NCI-H2171 treated with DMSO at 0.1 percent for 48 hours (cell line): ENCODE measurements around the gene TCF7.

ENCODE experiments used
- DNase-seq: peaks from one replicate; lab custom pipeline; 2025; lab: John Stamatoyannopoulos, UW

TCF7 gene

GRCh38 chr5:134177369-134178095 is 63.1 kb downstream of the TCF7 start:
- no peak for DNase-seq

- no peak for DNase-seq
Measured at GRCh38 chr5:134178096-134178419, 63.6 kb downstream of the TCF7 start.

- no peak for DNase-seq
Measured at GRCh38 chr5:134183481-134183880, 69.0 kb downstream of the TCF7 start.

DNA sequence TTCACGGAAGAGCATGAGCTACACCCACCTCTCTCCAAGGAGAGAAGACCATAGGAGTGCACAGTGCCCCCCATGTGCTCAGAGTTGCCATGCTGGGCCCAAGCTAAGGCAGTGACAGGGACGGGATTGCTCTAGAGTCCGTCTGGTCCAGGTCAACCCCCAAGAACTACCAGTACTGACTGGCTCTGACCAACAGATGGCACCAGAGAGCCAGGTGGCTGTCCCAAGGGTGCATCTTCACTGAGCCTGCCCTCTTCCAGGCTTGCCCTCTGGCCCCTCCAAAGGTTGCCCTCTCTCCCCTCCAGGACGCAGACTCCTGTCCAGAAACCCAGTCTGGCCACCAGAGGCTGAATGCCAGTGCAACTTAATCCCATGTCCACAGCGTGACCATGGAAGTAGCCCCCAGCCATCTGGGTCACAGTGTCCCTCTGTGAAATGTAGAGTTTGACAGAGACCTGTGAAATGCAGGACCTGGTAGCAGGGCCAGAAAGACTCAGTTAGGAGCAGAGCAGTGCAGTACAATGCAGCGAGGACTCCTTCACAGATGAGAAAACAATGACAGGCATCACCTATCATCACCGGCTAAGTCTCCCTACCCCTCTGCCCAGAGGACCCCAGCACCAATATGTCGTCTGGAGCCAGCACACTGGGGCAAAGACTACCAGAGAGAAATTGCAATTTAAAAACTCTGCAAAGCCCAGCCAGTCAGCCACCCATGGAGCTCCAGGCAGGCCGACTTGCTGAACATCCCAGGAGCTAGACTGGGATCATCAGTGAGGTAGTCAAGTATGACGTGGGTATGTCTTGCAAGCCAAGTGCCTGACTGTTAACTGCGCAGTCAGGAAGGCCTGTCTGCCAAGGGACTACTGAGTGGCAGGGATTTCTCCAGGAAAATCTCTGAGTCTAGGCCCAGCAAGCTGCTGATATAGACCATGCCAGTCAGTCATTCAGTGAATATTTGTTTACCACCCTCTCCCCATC is 70.0 kb downstream of the TCF7 start:
- peak; percentile 32 for DNase-seq

- no peak for DNase-seq
Measured at GRCh38 chr5:134188092-134188491, 73.6 kb downstream of the TCF7 start.

DNA sequence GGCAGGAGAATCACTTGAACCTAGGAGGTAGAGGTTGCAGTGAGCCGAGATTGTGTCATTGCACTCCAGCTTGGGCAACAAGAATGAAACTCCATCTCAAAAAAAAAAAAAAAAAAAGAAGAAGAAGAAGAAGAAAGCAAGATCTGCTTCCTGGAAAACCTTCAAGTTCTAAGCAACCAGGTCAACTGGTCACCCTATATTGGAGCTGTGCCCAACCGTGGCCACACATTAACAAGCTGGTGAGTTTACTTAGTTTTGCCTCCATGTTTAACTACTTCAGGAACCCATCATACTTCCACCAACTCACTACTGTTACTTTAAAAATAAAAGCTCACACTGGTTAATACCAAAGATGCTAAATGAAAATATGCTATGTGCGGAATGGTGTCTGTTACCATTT is 74.5 kb downstream of the TCF7 start:
- DNase-seq: no peak

GRCh38 chr5:134195666-134196065 is 81.2 kb downstream of the TCF7 start:
- no peak for DNase-seq
